MM.1S (cell line): ENCODE measurements around the gene CD320.

ENCODE experiments used
- EZH2 ChIP-seq: fragments of 300-600 bp; sonication (generic); optimal IDR thresholded peaks from 2 replicates; pipeline ENCODE3; 2017; ENCODE audit warnings: low read depth, mild to moderate bottlenecking, antibody characterized with exemption, low read length, mixed read lengths
- TF ChIP-seq, protein P1 (sequence below): fragments of 300-600 bp; sonication (generic); IDR thresholded peaks from 2 replicates; pipeline ENCODE4 v1.5.1; 2016; ENCODE audit warnings: antibody characterized with exemption, low read length, mixed read lengths

DNA sequence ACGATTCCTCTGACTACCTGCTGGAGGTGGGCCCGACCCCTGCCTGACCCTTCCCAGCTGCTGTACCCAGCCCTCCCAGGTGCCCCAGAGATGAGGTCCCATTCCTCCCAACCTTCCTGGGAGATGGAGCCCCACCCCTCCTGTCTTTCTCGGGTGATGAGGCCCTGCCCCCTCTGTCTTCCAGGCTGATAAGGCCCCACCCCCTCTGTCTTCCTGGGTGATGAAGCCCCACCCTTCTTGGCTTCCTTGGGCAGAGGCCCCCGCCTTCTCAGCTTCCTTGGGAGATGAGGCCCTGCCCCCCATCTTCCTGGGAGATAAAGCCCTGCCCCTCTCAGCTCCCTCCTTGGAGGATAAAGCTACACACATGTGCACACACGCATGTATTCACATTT lies 51.1 kb downstream of the CD320 start:
- TF ChIP-seq, protein P1, sequence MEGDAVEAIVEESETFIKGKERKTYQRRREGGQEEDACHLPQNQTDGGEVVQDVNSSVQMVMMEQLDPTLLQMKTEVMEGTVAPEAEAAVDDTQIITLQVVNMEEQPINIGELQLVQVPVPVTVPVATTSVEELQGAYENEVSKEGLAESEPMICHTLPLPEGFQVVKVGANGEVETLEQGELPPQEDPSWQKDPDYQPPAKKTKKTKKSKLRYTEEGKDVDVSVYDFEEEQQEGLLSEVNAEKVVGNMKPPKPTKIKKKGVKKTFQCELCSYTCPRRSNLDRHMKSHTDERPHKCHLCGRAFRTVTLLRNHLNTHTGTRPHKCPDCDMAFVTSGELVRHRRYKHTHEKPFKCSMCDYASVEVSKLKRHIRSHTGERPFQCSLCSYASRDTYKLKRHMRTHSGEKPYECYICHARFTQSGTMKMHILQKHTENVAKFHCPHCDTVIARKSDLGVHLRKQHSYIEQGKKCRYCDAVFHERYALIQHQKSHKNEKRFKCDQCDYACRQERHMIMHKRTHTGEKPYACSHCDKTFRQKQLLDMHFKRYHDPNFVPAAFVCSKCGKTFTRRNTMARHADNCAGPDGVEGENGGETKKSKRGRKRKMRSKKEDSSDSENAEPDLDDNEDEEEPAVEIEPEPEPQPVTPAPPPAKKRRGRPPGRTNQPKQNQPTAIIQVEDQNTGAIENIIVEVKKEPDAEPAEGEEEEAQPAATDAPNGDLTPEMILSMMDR = no peak
- no peak for TF ChIP-seq EZH2
